ENCODE results near the gene HPSE2.
"Not testable (repeated sequence)": the region's sequence is repeated elsewhere in the genome, so short reads cannot be mapped to it uniquely, and the experiment has no call there.

Gene HPSE2

DNA sequence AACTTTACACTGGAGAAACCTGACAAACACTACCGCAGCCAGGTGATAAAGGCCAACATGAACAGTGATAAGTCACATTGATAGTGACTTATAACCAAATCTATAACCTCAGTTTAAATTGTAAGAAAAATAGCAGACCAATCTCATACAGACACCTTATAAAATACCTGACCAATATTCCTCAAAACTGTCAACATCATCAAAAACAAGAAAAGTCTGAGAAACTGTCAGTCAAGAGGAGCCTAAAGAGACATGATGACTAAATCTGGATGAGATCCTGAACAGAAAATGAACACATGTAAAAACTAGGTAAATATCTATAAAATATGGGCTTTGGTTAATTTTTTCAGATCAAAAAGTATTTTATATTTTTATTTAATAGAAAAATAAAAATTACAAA is 233.3 kb downstream of the HPSE2 start:
- no peak for DNase-seq

DNA sequence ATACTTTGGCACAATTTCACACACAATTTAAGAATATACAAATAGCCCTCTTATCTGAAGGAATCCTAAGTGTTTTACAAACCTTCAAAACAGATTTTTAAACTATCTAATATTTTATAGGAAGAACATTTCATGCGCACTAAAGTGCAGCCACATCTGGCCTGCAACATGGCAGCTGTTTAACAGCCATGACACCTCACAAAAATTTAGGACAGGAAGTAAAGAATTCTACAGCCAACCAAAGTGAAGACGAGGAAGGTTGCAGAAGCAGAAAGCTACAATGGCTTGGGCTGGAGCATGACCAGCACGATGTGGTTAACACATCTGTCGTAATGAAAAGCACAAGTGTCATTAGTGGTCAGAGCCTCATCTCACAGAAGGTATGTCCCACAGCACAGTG is 238.1 kb downstream of the HPSE2 start:
- no peak for DNase-seq

DNA sequence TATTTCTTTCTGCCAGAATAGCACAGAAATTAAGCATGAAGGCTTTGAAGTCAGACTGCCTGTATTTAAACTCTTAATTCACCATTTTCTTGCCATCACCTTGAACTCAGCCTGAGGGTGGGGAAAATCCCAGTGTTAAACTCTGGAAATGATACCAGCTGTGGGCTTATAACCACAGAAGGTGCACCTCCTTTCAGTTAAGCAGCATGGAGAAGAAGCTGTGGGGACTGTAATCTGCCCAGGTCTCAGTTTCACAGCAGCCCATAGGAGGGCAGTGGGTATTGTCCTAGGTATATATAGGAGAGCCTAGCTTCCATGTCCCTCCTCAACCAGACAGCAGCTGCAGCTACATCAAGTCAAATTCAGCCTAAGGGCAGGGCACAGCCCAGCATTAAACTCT is 241.6 kb downstream of the HPSE2 start:
- no peak for DNase-seq

DNA sequence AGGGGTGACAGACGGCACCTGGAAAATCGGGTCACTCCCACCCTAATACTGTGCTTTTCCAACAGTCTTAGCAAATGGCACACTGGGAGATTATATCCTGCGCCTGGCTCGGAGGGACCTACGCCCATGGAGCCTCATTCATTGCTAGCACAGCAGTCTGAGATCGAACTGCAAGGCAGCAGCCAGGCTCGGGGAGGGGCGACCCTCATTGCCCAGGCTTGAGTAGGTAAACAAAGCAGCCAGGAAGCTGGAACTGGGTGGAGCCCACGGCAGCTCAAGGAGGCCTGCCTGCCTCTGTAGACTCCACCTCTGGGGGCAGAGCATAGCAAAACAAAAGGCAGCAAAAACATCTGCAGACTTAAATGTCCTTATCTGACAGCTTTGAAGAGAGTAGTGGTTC is 251.9 kb downstream of the HPSE2 start:
- not testable (repeated sequence) for DNase-seq

DNA sequence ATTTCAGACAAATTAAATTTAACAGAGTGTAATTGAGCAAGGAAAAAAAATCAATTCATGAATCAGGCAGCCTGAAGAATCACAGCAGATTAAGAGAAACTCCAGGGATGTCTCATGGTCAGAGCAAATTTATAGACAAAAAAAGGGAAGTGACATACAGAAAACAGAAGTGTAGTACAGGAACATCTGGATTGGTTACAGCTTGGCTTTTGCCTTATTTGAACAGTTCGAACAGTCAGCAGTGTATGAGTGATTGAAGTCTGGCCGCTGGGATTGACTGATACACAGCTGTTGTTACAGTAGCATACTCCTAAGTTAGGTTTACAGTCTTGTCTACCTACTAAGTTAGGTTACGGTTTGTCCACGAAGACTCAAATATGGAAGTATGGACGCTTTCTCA is 255.3 kb downstream of the HPSE2 start:
- no peak for DNase-seq

DNA sequence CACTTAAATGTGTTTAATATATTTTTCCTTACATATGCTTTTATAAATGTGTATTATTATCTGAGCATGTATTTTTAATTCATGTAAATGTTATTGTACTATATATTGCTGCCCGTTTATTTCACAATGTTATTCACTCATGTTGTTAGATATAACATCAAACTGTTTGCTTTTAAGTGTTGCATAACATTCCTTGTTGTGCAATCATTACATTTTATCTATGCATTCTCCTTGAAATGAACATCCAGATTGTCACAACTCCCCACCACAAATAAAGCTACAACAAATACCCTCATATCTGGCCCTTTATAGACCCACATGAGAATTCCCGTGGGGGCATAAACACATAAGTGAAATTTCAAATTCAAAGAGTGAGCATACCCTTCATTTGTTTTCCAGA is 264.2 kb downstream of the HPSE2 start:
- no peak for DNase-seq

DNA sequence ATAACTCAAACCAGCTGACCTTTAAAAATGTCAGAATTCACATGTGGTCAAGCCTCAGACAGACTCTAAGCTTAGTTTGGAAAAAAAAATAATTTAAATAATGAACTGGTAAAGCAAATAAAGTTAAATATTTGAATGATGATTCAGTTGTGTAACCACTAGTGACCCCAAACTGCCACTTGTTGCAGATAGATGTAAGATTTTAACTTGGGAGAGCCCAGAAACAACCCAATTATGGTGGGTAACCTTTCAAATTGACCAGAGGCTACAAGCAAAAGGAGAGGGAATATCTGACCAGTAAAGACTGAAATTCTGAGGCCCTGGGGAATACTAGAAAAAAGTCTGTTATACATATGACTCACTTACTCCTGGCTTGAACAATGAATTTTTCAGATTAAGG is 268.1 kb downstream of the HPSE2 start:
- no peak for DNase-seq

DNA sequence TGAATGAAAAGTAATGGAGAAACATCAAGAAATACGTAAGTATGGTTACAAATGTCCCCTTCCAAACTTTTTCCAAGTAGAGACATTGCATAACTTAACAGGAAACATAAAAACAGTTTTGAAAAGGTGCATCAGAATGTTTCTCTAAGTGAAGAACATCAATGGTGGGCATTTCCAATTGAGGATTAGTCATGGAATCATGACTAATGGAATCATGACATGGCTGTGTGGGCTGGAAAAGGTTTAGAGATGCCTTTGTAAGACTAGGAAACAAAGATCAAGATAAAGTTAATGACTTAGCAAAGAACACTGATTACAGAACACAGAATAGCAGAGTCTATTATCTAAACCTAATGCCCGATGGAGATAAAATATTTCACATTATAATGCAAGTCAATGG is 272.0 kb downstream of the HPSE2 start:
- no peak for DNase-seq

DNA sequence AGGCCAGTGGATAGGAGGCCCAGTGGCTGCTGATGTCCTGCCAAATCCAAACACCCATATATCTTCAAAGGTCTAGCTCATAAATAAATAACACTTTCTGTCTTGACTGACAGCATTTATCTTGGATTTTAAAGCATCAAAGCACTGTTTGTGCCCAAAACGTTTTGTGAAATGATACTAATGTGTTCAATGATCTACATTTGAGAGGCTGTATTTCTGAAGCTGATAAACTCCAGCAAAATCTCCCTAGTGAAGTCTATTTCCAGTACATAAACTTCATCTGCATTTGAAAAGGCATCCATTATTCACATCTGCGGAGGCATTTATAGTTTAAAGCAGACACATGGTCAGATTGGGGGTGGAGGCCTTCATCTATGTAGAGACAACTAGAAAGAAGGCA is 276.3 kb downstream of the HPSE2 start:
- no peak for DNase-seq

DNA sequence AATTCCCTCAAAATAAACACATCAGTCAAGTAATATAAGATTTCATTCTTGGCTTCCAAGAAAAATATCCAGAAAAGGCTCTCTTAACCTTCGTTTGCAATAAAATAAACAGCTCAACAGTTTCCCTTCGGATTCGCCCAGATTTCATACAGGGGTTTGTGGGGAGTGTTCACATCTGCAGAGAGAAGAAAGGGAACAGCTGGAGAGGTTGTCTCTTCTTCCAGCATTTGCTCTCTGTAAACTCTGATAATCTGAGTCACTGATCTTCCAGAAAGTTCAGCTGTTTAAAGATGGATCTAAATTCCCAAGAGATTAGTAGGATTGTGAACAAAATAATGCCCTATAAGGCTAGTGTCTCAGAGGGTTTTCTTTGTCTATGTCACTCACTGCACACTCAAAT is 277.9 kb downstream of the HPSE2 start:
- no peak for DNase-seq

DNA sequence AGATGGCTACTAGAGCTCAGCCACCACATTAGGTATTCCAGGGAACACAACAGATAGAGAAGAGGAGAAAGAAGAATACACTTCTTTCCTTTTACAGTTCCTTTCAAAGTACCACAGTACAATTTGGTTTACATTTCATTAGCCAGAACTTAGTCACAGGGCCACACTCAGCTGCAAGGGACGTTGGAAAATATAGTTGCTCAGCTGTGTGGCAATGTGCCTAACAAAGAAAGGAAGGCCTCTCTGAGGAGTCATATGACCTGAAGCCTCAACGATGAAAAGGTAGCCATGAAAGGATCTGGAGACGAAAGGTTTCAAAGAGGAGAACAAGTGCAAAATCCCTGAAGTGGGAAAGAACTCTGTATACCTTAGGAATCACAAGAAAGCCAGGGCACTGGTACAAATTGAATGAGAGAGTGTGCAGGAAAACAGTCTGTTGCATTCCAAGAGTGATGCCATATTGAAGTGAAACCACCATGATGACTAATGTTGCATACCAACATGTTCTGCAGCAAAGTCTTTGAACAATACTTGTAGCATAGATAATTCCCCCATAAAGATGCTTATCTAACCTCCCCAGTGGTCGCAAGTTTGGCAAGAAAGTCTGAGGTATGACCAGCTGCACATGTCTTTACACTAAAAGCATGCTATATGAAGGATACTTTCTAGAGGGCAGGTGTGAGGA is 278.9 kb downstream of the HPSE2 start:
- DNase-seq = no peak

DNA sequence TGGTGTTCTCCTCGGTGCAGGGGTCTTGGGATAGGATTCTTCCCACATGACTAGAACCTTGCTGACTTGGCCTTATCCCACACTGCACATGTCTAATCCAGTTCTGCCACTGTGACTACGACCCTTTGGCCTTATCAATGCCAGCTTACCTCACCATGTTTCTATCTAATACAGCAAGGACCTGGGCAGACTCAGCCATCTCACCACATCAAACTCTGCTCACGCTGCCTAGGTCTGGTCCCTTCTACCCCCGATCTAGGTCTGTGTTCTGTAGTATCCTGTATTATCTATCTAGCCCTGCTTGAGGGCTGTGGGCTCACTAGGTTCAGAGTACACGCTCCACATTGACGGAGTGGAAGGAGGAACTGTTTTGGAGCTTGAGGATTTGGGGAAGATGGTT is 282.4 kb downstream of the HPSE2 start:
- DNase-seq = no peak

DNA sequence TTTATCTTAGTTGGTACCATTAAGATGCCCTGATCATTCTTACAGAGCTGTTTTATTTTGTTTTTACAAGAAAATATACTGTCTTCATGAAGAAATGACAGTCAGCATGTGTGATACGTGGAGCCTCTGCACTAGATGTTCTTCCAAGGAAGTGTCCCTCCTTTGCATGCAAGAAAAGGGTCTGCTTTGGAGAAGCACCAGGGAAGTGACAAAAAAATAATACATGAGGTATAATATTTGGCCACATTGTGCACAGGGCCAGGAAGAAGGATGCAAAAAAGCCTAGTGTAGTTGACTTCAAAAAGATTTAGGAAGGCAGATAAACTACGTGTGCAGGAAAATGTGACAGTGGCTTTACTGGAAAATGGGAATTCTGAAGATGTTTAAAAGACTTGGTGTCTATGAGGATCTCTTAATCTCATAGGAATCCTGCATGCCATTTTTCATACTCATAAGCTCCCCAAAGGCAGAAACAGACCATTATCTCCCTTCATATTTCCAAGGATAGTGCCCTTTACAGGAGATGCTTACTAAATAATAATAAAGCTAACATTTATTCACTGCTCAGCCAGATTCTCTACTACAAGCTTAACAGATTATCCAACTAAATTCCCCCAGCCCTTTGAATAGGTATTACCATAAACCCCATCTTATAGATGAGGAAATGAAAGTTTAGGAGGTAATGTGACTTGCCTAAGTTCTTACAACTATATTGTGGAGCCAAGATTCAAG is 284.2 kb downstream of the HPSE2 start:
- no peak for DNase-seq

DNA sequence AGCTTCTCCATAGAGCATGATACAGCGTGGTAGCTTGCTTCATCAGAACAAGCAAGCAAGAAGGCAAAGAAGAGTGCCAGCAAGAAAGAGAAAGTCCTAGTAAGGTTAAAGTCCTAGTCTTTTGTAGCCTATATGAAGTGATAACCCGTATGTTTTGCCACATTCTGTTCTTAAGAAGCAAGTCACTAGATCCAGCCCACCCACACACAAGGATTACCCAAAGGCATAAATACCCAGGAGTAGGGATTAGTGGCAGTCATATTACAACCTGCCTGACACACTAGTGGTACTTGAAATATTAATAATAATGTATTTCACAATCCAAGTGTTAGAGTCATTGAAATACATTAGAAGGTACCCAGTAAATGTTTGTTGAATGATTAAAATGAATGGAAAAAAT is 285.5 kb downstream of the HPSE2 start:
- no peak for DNase-seq

DNA sequence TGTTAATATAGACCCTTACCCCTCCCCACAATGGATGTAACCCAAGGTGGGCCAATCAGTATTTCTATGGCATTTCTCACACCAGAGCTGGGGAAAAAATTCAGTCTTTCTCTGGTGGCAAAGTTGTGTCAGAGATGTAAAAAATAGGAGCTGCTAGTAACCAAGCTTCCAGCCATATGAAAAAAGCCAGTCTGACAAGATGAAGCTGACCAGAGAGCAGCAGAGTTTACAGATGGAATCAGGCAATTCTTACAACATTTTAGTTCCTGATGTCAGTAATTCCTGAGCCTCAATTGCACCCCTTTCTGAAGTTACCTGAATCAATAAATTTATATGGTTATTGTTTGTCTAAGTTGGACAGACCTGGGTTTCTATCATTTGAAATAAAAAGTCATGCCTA is 286.3 kb downstream of the HPSE2 start:
- no peak for DNase-seq

DNA sequence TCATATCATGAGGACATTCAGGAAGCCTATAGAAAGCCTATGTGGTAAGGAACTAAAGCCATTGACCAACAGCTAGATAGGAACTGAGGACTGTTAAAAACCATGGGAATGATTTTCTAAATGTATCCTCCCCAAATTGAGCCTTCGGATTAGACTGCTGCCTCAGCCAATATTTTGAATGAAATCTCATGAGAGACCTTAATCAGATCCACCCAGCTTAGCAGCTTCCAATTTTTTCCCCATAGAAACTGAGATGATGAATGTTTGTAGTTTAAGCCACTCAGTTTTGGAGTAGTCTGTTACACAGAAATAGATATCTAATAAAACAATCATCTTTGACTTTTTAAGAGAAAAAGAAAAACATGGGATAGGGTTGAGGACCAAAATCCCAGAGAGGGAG is 292.0 kb downstream of the HPSE2 start:
- DNase-seq = no peak

DNA sequence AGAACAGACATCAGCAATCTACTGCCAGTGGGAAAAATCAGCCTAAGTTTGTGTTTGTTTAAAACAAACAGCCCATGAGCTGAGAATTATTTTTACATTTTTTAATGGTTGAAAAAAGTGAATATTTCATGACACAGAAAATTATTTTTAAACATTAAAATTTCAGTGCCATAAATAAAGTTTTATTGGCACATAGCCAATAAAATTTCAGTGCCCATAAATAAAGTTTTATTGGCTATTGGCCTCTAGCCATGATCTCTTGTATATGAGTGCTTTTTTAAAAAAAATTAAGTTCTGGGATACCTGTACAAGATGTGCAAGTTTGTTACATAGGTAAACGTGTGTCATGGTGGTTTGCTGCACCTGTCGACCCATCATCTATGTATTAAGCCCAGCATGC is 305.9 kb downstream of the HPSE2 start:
- DNase-seq = no peak

DNA sequence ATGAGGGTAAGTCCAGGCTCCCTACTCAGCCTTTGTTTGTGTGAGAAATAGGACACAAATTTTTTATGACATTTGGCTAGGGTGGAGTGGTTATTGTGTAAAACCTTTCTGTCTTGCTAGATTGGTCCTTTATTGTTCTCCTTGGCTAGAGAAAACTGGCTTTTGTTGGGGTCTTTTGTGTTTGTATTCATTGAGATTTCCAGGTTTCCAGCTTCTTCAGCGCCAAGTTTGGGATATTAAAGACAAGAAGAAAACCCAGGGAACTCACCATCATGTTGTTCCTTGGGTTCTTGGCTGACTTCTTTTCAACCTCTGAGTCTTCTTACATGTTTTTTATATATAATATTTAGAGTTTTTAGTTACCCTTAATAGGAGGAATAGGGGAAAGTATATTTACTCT is 310.0 kb downstream of the HPSE2 start:
- DNase-seq = no peak

DNA sequence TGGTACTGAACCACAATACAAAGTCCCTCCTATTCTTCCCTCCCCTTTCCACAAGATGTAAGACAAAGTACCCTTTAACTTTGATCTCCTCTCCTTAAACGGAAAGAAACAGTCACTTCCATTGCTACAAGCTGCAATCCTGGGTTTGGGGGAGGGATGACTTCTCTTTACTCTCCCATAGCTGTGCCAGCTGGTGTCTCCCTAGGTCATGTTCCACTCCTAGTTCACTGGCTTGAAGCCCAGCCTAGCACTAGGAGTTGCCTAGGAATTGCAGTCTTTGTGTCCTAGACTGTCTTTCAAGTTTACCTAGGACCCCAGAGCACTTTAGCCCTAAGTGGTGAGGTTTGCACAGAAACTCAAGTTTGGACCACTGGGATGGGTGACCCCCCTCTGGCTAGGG is 311.1 kb downstream of the HPSE2 start:
- DNase-seq = no peak

DNA sequence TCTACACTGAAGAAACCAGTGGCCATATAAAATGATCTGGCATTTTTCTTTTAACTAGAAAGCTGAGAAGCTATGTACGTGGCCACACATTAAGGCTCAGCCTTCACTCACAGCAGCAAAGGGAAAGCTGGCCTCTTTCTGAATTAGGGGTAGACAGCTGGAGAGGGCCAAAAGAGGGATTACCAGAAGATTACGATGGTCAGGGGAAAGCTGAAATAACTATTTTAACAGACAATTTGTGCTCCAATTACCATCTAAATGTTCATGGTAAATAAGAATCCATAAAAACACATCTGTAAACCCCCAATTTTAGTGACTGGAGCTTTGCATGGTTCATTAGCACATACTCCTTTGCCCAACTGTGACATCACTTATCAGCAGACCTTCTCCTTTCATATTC is 314.3 kb downstream of the HPSE2 start:
- DNase-seq = no peak

DNA sequence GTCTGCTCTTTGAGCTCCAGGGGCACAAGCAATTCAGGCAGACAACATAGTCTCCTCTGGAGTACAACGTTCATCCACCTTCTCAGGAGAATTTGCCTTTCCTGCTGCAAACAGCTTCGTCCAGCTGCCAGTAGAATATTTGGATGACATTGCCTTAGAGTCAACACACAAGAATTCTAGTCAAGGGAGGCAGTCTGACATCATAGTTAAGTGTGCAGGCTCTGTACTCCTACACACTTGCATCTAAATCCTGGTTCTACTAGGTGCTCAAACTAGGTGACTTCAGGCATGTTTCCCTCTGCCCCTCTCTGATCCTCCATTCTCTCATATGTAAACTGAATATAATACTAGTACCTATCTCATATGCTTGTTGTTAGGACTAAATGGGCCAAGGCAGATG is 314.8 kb downstream of the HPSE2 start:
- no peak for DNase-seq

DNA sequence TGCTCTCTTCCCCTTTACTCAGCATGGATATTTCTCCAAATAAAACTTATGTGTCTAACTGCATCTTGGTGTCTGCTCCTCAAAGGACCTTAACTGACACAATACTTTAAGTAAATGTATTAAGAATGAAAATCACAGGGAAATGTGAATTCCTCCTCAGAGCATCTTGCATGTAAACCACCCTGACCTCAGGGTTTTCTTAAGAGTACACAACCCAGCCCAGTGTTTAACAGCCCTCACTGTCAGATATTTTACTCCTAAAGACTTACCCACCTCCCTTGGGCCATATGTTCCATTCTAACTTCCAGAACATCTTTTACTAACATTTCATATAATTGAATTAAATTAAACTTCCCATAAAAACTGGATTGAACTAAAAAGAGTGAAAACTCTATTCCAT is 315.3 kb downstream of the HPSE2 start:
- DNase-seq = no peak

DNA sequence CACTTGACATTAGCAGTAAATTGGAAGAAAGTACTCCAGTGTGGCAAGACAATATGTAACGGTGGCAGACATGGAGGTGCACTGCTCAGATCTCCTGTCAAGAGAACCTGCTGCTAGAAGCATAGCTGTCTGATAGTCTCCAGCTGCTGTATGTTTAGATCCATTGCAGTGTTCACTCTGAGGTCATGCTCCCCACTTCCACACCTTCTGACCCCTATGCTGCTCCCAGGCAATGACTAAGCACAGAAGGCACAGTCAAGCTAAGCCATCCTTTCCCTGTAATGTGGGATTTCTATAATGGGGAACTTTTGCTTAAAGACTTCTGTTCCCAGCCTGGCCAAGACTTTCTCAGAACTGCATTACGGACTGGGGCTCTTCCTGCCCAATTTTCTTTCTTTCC is 315.8 kb downstream of the HPSE2 start:
- no peak for DNase-seq

DNA sequence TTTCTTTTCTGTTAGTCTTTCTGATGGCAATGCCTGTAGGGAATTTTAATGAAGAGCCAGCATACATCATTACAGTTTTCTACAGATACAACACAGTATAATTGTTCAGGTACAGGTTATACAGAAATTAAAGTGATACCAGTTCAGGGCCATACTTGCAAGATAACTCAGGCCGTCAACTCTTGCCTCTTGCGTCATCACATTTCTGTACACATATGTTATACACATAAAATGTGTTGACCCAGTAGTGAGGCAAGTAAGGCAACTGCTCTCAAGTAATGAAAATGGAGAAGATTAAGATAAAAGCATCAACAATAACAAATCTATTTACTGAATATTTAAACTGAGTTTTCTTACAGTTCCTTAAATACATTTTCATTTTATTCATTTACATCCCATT is 317.8 kb downstream of the HPSE2 start:
- DNase-seq = no peak

DNA sequence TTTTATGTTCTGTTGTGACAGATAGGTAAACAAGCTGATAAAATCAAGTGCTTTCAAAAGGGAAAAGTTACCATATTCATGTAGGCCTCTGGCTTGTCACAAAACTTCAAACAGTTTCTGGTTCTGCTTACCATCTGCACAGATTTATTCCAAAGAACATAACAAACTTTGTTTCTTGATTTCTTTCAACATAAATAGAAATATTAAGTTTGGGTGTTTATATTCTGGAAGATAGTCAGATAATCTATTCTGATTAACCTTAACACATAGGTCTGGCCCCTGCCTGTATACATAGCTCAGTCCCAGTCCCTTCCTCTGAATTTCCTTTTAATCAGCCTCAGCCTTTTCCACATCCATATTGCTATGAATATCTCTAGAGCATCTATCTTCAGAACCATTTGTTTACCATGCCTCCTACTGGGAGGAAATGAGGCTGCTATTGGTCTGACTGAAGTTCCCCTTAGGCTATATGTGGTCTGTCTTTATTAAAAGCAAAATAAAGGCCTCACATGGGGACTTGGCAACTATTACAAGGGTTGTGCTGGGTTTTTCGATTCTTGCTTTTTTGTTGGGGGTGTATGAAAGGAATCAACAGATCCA is 319.0 kb downstream of the HPSE2 start:
- peak; percentile 56 for DNase-seq

Measured in NCI-H69 (cell line).